HG03095 (cell line): ENCODE results near the gene FBXL17.

Experiments
- ATAC-seq: cut with Tn5 transposase; IDR thresholded peaks from one replicate; pipeline ENCODE4 v1.9.1; 2021; ENCODE audit warnings: moderate library complexity; ENCODE audit not compliant: unreplicated experiment

FBXL17 gene

GRCh38 chr5:108255468-108255867 lies 126.4 kb downstream of the FBXL17 start:
- no peak for ATAC-seq

- ATAC-seq, result no peak
Measured at GRCh38 chr5:108251350-108251749, 130.5 kb downstream of the FBXL17 start.

GRCh38 chr5:108249785-108250426 lies 132.0 kb downstream of the FBXL17 start:
- no peak for ATAC-seq

GRCh38 chr5:108249095-108249784 lies 132.7 kb downstream of the FBXL17 start:
- no peak for ATAC-seq

- no peak for ATAC-seq
Measured at GRCh38 chr5:108238936-108239887, 142.7 kb downstream of the FBXL17 start.

- ATAC-seq, result no peak
Measured at GRCh38 chr5:108238461-108238860, 143.4 kb downstream of the FBXL17 start.

- no peak for ATAC-seq
Measured at GRCh38 chr5:108233617-108234155, 148.2 kb downstream of the FBXL17 start.

- ATAC-seq, result no peak
Measured at GRCh38 chr5:108232805-108233204, 149.1 kb downstream of the FBXL17 start.

- no peak for ATAC-seq
Measured at GRCh38 chr5:108222011-108222410, 159.9 kb downstream of the FBXL17 start.

- no peak for ATAC-seq
Measured at GRCh38 chr5:108220834-108221233, 161.1 kb downstream of the FBXL17 start.

GRCh38 chr5:108216890-108217289 lies 165.0 kb downstream of the FBXL17 start:
- no peak for ATAC-seq

- ATAC-seq, result no peak
Measured at GRCh38 chr5:108214857-108215256, 167.0 kb downstream of the FBXL17 start.

- ATAC-seq, result no peak
Measured at GRCh38 chr5:108212775-108213346, 169.0 kb downstream of the FBXL17 start.

GRCh38 chr5:108206707-108207106 lies 175.2 kb downstream of the FBXL17 start:
- no peak for ATAC-seq

GRCh38 chr5:108201721-108202120 lies 180.2 kb downstream of the FBXL17 start:
- ATAC-seq, result no peak

- ATAC-seq, result no peak
Measured at GRCh38 chr5:108196276-108196675, 185.6 kb downstream of the FBXL17 start.

GRCh38 chr5:108193021-108193795 lies 188.7 kb downstream of the FBXL17 start:
- ATAC-seq, result no peak

GRCh38 chr5:108184940-108185339 lies 197.0 kb downstream of the FBXL17 start:
- no peak for ATAC-seq

- ATAC-seq, result no peak
Measured at GRCh38 chr5:108181975-108182374, 199.9 kb downstream of the FBXL17 start.

GRCh38 chr5:108174286-108174685 lies 207.6 kb downstream of the FBXL17 start:
- no peak for ATAC-seq
